ENCODE results near the gene CCDC85C.
A peak's percentile ranks its signal among the peaks of the same experiment; 100 is the strongest.

The CCDC85C gene

GRCh38 chr14:99581938-99582337, 22.1 kb downstream of the CCDC85C start:
- DNase-seq (ENCODE audit: low read depth) = no peak
- H3K4me3 ChIP-seq (replicated peaks; ENCODE audit: low read depth, low read length) = no peak overlapping the region
- TF ChIP-seq, protein P1, sequence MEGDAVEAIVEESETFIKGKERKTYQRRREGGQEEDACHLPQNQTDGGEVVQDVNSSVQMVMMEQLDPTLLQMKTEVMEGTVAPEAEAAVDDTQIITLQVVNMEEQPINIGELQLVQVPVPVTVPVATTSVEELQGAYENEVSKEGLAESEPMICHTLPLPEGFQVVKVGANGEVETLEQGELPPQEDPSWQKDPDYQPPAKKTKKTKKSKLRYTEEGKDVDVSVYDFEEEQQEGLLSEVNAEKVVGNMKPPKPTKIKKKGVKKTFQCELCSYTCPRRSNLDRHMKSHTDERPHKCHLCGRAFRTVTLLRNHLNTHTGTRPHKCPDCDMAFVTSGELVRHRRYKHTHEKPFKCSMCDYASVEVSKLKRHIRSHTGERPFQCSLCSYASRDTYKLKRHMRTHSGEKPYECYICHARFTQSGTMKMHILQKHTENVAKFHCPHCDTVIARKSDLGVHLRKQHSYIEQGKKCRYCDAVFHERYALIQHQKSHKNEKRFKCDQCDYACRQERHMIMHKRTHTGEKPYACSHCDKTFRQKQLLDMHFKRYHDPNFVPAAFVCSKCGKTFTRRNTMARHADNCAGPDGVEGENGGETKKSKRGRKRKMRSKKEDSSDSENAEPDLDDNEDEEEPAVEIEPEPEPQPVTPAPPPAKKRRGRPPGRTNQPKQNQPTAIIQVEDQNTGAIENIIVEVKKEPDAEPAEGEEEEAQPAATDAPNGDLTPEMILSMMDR (IDR thresholded peaks at IDR 0.05; ENCODE audit: low read length, missing control alignments) = no peak

GRCh38 chr14:99581374-99581773, 22.6 kb downstream of the CCDC85C start:
- H3K4me3 ChIP-seq (replicated peaks; ENCODE audit: low read depth, low read length) = no peak overlapping the region
- no peak for DNase-seq (ENCODE audit: low read depth)
- TF ChIP-seq, protein P1 (IDR thresholded peaks at IDR 0.05; ENCODE audit: low read length, missing control alignments) = no peak

DNA sequence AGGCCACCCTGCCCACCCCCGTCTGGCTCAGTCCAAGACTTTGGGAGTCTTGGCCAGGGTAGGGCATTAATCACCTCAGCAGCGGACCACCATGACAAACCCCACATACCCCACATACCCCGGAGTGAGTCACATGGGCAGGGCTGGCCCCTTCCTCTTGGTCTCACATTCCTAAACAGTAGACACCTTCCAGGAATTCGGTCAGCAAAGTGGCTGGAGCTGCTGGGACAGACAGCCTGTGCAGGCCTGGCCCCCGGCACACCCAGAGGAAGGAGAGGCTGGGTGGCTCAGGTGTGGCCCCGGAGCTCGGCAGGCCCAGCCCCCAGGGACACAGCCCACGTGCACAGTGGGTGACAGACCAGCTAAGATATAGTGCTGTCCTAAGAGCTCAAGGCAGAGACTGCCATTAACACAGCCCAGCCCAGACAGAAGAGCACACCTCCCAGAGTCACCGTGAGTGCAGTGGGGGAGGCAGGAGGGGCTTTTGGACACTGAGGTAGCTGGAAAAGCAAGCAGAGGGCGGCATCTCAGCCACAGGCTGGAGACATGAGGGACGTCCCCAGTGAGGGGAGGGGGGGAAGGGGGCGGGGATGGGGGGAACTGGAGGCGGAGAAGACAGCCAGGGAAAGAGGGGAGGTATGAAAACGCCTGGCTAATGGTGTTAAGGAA, 24.0 kb downstream of the CCDC85C start:
- TF ChIP-seq, protein P1 (IDR thresholded peaks at IDR 0.05; ENCODE audit: low read length, missing control alignments) = no peak
- DNase-seq (ENCODE audit: low read depth) = peak; percentile 45
- no peak overlapping the region for H3K4me3 ChIP-seq (replicated peaks; ENCODE audit: low read depth, low read length)

DNA sequence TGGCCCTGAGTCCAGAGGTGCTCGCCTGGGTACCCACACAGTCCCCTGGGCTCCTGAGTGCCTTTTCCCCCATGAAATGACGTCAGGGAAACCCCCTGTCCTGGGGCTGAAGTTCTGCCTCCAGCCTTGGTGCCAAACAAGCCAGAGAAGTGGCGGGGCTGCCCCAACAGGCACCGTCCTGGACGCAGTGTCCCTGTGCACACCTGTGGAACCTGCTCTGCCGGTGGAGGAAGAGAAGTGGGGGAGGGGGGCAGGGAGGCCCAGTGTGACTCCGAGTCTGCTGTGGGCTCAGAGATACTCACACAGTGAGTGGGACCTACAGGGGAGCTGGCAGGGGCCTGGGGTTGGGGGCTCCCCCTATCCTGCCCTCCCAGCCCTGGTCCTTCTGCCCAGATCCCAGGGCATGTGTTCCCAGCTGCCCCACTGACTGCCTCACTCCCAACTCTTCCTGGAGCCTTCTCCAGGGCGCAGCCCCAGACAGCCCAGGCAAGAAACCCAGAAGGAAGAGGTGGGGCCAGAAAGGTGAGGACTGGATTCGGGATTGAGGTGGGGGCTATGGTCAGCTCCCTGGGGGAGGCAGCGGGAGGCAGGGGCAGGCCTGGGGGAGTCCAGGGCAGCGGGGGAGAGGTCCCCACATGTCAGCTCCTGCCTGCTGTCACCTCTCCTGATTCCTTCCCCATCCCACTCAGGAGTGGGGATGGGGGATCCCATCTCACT, 24.7 kb downstream of the CCDC85C start:
- no peak overlapping the region for H3K4me3 ChIP-seq (replicated peaks; ENCODE audit: low read depth, low read length)
- no peak for DNase-seq (ENCODE audit: low read depth)
- TF ChIP-seq, protein P1 (IDR thresholded peaks at IDR 0.05; ENCODE audit: low read length, missing control alignments) = no peak

DNA sequence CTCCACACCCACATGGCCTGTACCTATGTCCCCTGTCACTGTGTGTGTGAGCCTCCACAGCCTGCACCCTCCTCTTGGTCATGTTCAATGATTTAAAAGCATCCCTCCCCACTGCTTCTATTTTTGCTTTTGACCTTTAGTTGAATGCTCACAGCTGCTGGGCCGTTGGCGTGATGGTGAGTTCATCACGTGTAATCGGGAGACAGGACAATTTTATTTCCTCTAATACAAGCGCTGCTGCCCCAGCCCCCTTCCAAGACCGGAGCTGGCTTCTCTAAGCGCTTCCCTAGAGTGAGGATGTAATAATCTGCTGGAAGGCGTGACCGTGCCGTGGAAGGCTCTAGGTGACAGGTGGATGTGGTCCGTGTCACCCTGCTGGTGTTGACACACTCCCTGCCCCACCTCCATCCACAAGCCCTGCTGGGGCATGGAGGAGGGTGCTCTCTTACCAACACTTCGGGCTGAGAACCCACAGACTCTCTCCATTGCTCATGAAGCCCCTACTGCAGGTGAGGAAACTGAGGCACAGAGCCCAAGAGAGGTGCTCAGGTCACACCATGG, 25.4 kb downstream of the CCDC85C start:
- TF ChIP-seq, protein P1 (IDR thresholded peaks at IDR 0.05; ENCODE audit: low read length, missing control alignments) = no peak
- no peak for DNase-seq (ENCODE audit: low read depth)
- H3K4me3 ChIP-seq (replicated peaks; ENCODE audit: low read depth, low read length) = no peak overlapping the region

DNA sequence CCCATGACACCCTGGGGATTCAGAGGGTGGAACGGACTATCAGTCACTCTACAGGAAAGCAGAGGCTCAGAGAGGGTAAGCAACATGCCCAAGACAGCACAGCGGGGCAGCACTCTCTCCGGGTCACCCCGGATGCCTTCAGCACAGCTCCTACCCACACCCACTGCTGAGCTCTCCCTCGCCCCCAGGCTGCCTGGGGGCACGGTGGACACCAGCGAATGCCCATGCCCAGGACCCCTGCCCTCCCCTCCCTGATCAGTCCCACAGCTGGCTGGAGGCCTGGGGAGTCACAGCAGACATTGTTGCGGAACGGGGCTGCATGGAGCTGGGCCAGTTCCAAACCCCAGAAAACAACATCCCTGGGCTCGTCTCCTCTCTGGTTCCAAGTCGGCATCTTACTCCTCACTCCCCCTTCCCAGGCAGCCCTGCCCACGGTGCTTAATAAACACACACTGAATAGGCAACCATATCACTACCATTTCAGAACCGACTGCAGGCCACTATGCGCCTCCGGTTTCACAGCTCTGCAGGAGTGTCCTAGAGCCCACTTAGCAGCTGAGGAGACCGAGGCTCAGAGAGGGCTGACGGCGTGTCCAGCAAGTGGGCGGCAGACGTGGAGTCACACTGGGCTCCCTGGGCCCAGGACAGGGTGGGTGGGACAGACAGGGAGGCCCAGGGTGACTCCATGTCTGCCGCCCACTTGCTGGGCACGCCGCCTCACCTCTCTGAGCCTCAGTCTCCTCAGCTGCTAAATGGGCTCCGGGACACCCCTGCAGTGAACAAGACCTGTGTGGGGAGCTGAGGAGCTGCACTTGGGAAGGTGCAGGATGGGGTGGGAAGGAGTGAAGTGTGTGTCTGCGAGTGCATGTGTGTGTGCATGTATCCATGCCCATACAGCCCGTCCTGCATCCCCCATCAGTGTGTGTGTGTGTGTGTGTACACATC, 27.0 kb downstream of the CCDC85C start:
- no peak overlapping the region for H3K4me3 ChIP-seq (replicated peaks; ENCODE audit: low read depth, low read length)
- TF ChIP-seq, protein P1 (IDR thresholded peaks at IDR 0.05; ENCODE audit: low read length, missing control alignments) = no peak
- no peak for DNase-seq (ENCODE audit: low read depth)
